OCI-LY1 (cell line): ENCODE results near the gene CYTH4.
"Not testable (repeated sequence)": the region's sequence is repeated elsewhere in the genome, so short reads cannot be mapped to it uniquely, and the experiment has no call there.

ENCODE experiments used
- EZH2 ChIP-seq: fragments of 200-600 bp; sonication (generic), shearing (Covaris generic); IDR thresholded peaks from 2 replicates; pipeline ENCODE4 v1.8.0; 2017; ENCODE audit warnings: borderline replicate concordance, mixed run types, mild to moderate bottlenecking, antibody characterized with exemption, low read length, moderate library complexity, mixed read lengths
- TF ChIP-seq, protein P1 (sequence below): fragments of 200-600 bp; sonication (generic), shearing (Covaris generic); IDR thresholded peaks from 2 replicates; pipeline ENCODE4 v1.5.1; 2017; ENCODE audit warnings: mild to moderate bottlenecking, antibody characterized with exemption, low read length, moderate library complexity, mixed read lengths

DNA sequence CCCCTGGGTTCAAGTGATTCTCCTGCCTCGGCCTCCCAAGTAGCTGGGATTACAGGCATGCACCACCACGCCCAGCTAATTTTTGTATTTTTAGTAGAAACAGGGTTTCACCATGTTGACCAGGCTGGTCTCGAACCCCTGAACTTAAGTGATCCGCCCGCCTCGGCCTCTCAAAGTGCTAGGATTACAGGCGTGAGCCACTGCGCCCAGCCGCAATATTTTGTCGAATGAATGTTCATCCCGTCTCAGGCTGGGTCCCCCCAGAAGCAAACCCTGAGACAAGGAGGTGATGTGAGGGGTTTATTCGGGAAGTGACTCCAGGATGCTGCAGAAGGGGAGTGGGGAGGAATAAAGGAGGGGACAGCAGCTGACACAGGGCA is 48.9 kb upstream of the CYTH4 start:
- TF ChIP-seq, protein P1, sequence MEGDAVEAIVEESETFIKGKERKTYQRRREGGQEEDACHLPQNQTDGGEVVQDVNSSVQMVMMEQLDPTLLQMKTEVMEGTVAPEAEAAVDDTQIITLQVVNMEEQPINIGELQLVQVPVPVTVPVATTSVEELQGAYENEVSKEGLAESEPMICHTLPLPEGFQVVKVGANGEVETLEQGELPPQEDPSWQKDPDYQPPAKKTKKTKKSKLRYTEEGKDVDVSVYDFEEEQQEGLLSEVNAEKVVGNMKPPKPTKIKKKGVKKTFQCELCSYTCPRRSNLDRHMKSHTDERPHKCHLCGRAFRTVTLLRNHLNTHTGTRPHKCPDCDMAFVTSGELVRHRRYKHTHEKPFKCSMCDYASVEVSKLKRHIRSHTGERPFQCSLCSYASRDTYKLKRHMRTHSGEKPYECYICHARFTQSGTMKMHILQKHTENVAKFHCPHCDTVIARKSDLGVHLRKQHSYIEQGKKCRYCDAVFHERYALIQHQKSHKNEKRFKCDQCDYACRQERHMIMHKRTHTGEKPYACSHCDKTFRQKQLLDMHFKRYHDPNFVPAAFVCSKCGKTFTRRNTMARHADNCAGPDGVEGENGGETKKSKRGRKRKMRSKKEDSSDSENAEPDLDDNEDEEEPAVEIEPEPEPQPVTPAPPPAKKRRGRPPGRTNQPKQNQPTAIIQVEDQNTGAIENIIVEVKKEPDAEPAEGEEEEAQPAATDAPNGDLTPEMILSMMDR = not testable (repeated sequence)
- TF ChIP-seq EZH2 = not testable (repeated sequence)
